Astrocyte (in vitro differentiated cells and primary cell): Measurements from ENCODE around the gene TMEM198.

Experiments
- CTCF ChIP-seq: IDR thresholded peaks from 2 replicates; pipeline ENCODE4 v1.5.1; 2011; ENCODE audit warnings: low read depth, mild to moderate bottlenecking, inconsistent platforms, low read length, moderate library complexity; ENCODE audit not compliant: insufficient read depth
- EZH2 ChIP-seq: IDR thresholded peaks from 2 replicates; pipeline ENCODE4 v1.6.1; 2012; ENCODE audit warnings: mild to moderate bottlenecking, low read length, inconsistent platforms; ENCODE audit not compliant: insufficient read depth

GRCh38 chr2:219554350-219554749 is 10.5 kb downstream of the TMEM198 start:
- TF ChIP-seq EZH2 (no peak), CTCF (no peak)
